ENCODE data around the gene RNF114. TPM values are rescaled to one million over a fixed set of nuclear protein-coding genes. Genes with fewer than 3 reads are reported as not detected.

The RNF114 gene
- total RNA-seq, 3 donors from 2014 or later, result 81.3 to 89.0 (median 88.2) TPM

DNA sequence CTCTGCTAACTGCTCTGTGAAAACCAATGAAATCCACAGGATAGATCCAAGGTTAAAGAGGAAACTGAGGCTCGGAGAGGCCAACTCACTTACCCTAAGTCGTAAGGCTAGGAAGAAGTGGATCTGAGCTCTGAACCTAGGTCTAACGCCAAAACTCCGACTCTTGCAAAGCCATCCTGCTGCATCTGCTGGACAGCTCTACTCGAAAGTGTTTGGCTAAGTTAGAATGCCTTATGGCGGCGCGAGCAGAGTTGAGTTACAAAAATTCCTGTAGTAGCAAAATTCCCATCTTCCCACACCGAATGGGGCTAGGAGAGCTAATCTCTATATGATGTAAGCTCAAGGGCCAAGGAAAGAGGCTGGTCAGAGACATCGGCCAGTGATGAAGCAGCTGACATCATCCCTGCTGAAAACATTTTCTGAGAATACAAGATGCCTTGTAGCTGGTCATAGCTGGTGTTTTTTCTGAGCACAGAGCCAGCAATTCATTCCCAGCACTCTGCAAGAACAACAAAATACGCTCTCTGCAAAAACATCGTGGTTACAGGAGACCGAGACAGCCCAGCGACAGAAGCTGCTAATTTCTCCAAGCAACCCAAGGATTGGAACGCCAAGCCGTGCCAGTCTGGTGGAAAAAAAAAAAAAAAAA, 22.7 kb upstream of the RNF114 start:
- Histone ChIP-seq H3K9me3 (no peaks in the 10 kb centered on the region), H3K36me3 (ENCODE audit: low read depth) (no peaks in the 10 kb centered on the region), H3K4me3 (no peak overlapping the region), H3K4me1 (ENCODE audit: low read depth) (peaks cover 52% of the 10 kb centered on the region)
- no peak for ATAC-seq
- intact Hi-C loops (cut with DNase I, micrococcal nuclease), result no loop called here
- TF ChIP-seq, protein P1, sequence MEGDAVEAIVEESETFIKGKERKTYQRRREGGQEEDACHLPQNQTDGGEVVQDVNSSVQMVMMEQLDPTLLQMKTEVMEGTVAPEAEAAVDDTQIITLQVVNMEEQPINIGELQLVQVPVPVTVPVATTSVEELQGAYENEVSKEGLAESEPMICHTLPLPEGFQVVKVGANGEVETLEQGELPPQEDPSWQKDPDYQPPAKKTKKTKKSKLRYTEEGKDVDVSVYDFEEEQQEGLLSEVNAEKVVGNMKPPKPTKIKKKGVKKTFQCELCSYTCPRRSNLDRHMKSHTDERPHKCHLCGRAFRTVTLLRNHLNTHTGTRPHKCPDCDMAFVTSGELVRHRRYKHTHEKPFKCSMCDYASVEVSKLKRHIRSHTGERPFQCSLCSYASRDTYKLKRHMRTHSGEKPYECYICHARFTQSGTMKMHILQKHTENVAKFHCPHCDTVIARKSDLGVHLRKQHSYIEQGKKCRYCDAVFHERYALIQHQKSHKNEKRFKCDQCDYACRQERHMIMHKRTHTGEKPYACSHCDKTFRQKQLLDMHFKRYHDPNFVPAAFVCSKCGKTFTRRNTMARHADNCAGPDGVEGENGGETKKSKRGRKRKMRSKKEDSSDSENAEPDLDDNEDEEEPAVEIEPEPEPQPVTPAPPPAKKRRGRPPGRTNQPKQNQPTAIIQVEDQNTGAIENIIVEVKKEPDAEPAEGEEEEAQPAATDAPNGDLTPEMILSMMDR (IDR thresholded peaks at IDR 0.05), result no peak
- no peak for DNase-seq

- Histone ChIP-seq H3K4me1 (ENCODE audit: low read depth) (peaks cover 46% of the 10 kb centered on the region), H3K36me3 (ENCODE audit: low read depth) (no peaks in the 10 kb centered on the region), H3K4me3 (peak overlapping the region; percentile 100), H3K9me3 (no peaks in the 10 kb centered on the region)
- TF ChIP-seq, protein P1 (IDR thresholded peaks at IDR 0.05), result no peak
- intact Hi-C loops (cut with DNase I, micrococcal nuclease), result no loop called here
- peak; percentile 31 for ATAC-seq
- DNase-seq, result peak in 1 of 3 donors; percentile 40
Observed at GRCh38 chr20:49914310-49915117, 21.7 kb upstream of the RNF114 start.

- TF ChIP-seq, protein P1 (IDR thresholded peaks at IDR 0.05), result no peak
- H3K36me3 ChIP-seq (ENCODE audit: low read depth), result no peaks in the 10 kb centered on the region
- no peaks in the 10 kb centered on the region for H3K9me3 ChIP-seq
- peaks cover 42% of the 10 kb centered on the region for H3K4me1 ChIP-seq (ENCODE audit: low read depth)
- DNase-seq (no peak), ATAC-seq (no peak)
- intact Hi-C loops (cut with DNase I, micrococcal nuclease), result no loop called here
- peak overlapping the region; percentile 100 for H3K4me3 ChIP-seq
Observed at GRCh38 chr20:49915118-49915379, 21.1 kb upstream of the RNF114 start.

DNA sequence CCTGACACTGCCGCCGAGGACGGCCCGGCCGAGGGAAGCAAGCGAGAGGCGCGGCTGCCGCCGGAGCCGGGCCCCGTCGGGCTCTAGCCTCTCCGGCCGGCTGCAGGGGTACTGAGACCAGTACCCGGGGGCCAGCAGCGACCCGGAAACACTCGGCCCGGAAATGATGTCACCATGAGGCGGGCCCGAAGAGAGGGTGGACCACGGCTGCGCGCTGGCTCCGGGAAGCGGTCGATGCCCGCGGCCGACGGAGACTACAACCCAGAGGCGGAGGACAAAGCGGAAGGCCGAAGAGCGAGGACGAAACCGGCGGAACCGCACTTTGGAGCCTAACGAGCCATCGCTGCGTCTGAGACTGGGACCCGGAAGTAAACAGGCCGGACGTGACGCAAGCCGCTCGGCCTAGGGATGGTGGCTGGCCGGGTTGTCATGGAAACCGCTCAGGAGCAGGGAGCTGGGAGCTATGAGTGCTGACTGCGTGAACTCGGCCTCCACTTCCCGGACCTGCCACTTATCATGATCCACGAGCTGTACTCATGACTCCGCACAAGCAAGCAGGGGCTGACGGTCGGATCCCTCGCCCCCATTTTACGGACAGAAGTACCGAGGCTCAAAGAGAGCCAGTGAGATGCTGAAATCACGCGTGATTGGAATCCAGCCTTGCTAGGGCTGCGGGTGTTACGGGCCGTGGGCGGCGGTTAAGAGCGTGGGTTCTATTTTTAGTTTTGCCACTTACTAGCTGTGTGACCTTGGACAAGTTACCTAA, 20.6 kb upstream of the RNF114 start, which contains the start of gene SPATA2:
Gene SPATA2, minus strand, starts transcription at position 150 of the 766 bp plus-strand sequence. CDS start 7,039 bp downstream, outside the sequence.
- H3K4me1 ChIP-seq (ENCODE audit: low read depth), result peaks cover 37% of the 10 kb centered on the region
- TF ChIP-seq, protein P1 (IDR thresholded peaks at IDR 0.05), result no peak
- intact Hi-C loops (cut with DNase I, micrococcal nuclease), result no loop called here

GRCh38 chr20:49916146-49917002, 19.8 kb upstream of the RNF114 start:
- ATAC-seq (peak; percentile 83), DNase-seq (peak in 2 of 3 donors; percentile 60 to 78)
- Histone ChIP-seq H3K36me3 (ENCODE audit: low read depth) (no peaks in the 10 kb centered on the region), H3K9me3 (no peaks in the 10 kb centered on the region), H3K4me3 (peak overlapping the region; percentile 100), H3K4me1 (ENCODE audit: low read depth) (peaks cover 29% of the 10 kb centered on the region)
- intact Hi-C loops (cut with DNase I, micrococcal nuclease), result no loop called here
- TF ChIP-seq, protein P1 (IDR thresholded peaks at IDR 0.05), result no peak

More for the DNA sequence above, 20.6 kb upstream of the RNF114 start, which contains the start of gene SPATA2:
- Histone ChIP-seq H3K36me3 (ENCODE audit: low read depth) (no peaks in the 10 kb centered on the region), H3K9me3 (no peaks in the 10 kb centered on the region), H3K4me3 (peak within 1 kb of the TSS; percentile 100)
- peak; percentile 94 to 98 (median 97) for DNase-seq
- ATAC-seq, result peak; percentile 82
